ENCODE data around the gene C6orf89.

DNA sequence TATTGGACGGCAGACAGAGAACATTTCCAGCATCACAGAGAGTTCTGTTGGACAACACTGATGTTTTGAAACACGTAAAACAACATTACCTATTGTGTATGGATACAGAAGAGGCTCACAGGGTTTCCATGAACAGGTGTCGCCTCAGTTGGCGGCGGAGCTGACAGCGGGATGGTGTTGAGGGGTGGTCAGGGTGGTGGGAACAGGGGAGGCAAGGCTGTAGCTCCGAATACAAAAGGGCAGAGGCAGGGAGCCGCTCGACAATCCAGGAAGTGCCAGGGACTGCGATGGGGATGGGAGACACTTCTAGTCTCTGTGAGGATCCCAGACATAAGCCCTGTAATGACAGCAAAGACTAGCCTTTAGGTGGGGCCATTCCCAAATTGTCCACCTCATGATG is 54.3 kb downstream of the C6orf89 start:
- TF ChIP-seq, protein P1, sequence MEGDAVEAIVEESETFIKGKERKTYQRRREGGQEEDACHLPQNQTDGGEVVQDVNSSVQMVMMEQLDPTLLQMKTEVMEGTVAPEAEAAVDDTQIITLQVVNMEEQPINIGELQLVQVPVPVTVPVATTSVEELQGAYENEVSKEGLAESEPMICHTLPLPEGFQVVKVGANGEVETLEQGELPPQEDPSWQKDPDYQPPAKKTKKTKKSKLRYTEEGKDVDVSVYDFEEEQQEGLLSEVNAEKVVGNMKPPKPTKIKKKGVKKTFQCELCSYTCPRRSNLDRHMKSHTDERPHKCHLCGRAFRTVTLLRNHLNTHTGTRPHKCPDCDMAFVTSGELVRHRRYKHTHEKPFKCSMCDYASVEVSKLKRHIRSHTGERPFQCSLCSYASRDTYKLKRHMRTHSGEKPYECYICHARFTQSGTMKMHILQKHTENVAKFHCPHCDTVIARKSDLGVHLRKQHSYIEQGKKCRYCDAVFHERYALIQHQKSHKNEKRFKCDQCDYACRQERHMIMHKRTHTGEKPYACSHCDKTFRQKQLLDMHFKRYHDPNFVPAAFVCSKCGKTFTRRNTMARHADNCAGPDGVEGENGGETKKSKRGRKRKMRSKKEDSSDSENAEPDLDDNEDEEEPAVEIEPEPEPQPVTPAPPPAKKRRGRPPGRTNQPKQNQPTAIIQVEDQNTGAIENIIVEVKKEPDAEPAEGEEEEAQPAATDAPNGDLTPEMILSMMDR (IDR thresholded peaks at IDR 0.05), result no peak
- TF ChIP-seq POLR2A (IDR thresholded peaks at IDR 0.05), result no peak

All from thyroid gland (tissue), 4 donors.